OCI-LY3 (cell line): ENCODE measurements around the gene MACO1.

ENCODE experiments used
- CTCF ChIP-seq: fragments of 200-600, 300-600 bp; sonication (generic); IDR thresholded peaks from 2 replicates; pipeline ENCODE4 v1.5.1; 2014; ENCODE audit warnings: antibody characterized with exemption, low read length, low read depth
- EZH2phosphoT487 ChIP-seq: fragments of 200-600 bp; shearing (Covaris generic); IDR thresholded peaks from 2 replicates; pipeline ENCODE4 v1.6.1; 2018; ENCODE audit warnings: antibody characterized with exemption, mixed run types, low read depth

GRCh38 chr1:25477448-25478034 is 46.8 kb downstream of the MACO1 start:
- TF ChIP-seq CTCF (no peak), EZH2phosphoT487 (no peak)
